HCT116 (cell line): Measurements from ENCODE around the gene SYNGR1. TPM values are rescaled to one million over a fixed set of nuclear protein-coding genes. Genes with fewer than 3 reads are reported as not detected.

Source experiments
- ATAC-seq: fragments of 200-7000 bp; cut with Tn5 transposase; 2 replicates; pipeline ENCODE4 v1.9.1; 2020; ENCODE audit warnings: mild to moderate bottlenecking, moderate library complexity
- BruUV-seq: library from RNA; stranded (reverse); fragments of 400-500 nt; replicated peaks from 2 replicates; lab custom pipeline; 2021; lab: Mats Ljungman, UMichigan
- CTCF ChIA-PET: fragments of 300-600 bp; sonication (Branson Sonifier 250); formaldehyde crosslinking; loops from one replicate; lab custom pipeline; 2021; ENCODE audit warnings: antibody characterized with exemption; lab: Charles Lee
- POLR2A ChIA-PET: fragments of 300-600, 350-600 bp; sonication (Branson Sonifier 250); formaldehyde crosslinking; loops from one replicate; lab custom pipeline; 2021; ENCODE audit warnings: antibody characterized with exemption; lab: Charles Lee
- RAD21 ChIA-PET, 2 experiments: fragments of 300-600 bp; sonication (Branson Sonifier 250); formaldehyde crosslinking; loops; one replicate each; lab custom pipeline; 2023; ENCODE audit warnings: low total read pairs in 2 of 2; ENCODE audit not compliant: uncharacterized antibody in 2 of 2, unreplicated experiment in 2 of 2, low non-redundant PET in 1 of 2; lab: Charles Lee
- DNase-seq: peaks from one replicate; pipeline ENCODE4 v3.0.0-alpha.2; 2010; ENCODE audit warnings: low read depth, low spot score
- H2AFZ ChIP-seq: fragments of 200-600 bp; shearing (Covaris generic), sonication (generic); 2 replicates; pipeline ENCODE4 v1.6.1; 2017; ENCODE audit warnings: low read depth, mixed run types, mixed read lengths, antibody characterized with exemption, low read length; ENCODE audit not compliant: poor library complexity, severe bottlenecking
- H3K27ac ChIP-seq: 2 replicates; pipeline ENCODE4 v1.5.1; 2012; ENCODE audit warnings: low read depth, low read length
- H3K27me3 ChIP-seq: fragments of 200-600 bp; sonication (generic); 2 replicates; pipeline ENCODE4 v1.6.1; 2016; ENCODE audit warnings: mixed run types, low read length, mixed read lengths; ENCODE audit not compliant: insufficient read depth
- H3K36me3 ChIP-seq, 2 experiments: fragments of 200-500 bp in 1 of 2; fragments of 200-600 bp in 1 of 2; sonication (Bioruptor generic) in 1 of 2; sonication (generic) in 1 of 2; 2 replicates each; pipeline versions ENCODE4 v1.5.1 to v1.6.1; 2014 to 2016; ENCODE audit warnings: low read length in 2 of 2, inconsistent platforms in 1 of 2, mixed read lengths in 1 of 2, mixed run types in 1 of 2; ENCODE audit not compliant: insufficient read depth in 2 of 2, control insufficient read depth in 1 of 2
- H3K4me1 ChIP-seq, 2 experiments: fragments of 200-600 bp in 1 of 2; sonication (generic) in 1 of 2; 2 replicates each; pipeline versions ENCODE4 v1.5.1 to v1.6.1; 2012 to 2017; ENCODE audit warnings: low read length in 2 of 2, inconsistent platforms in 1 of 2, mild to moderate bottlenecking in 1 of 2, mixed read lengths in 1 of 2, mixed run types in 1 of 2, moderate library complexity in 1 of 2; ENCODE audit not compliant: insufficient read depth in 2 of 2, control insufficient read depth in 1 of 2
- H3K4me2 ChIP-seq: fragments of 200-600 bp; sonication (generic); 2 replicates; pipeline ENCODE4 v1.6.1; 2017; ENCODE audit warnings: mixed run types, low read length, mixed read lengths
- H3K4me3 ChIP-seq, 2 experiments: fragments of 200-600 bp in 1 of 2; sonication (generic) in 1 of 2; replicated peaks in 1 of 2; 2 replicates each; pipeline ENCODE4 v1.5.1; 2011 to 2016; ENCODE audit warnings: low read length in 2 of 2, control low read depth in 1 of 2, low read depth in 1 of 2, mild to moderate bottlenecking in 1 of 2, mixed read lengths in 1 of 2, mixed run types in 1 of 2
- H3K79me2 ChIP-seq: fragments of 200-600 bp; sonication (generic); 2 replicates; pipeline ENCODE4 v1.6.1; 2017; ENCODE audit warnings: mild to moderate bottlenecking, mixed run types, low read length, moderate library complexity, mixed read lengths; ENCODE audit not compliant: insufficient read depth
- H3K9ac ChIP-seq: fragments of 200-600 bp; sonication (generic); 2 replicates; pipeline ENCODE4 v1.6.1; 2016; ENCODE audit warnings: low read length, mixed read lengths
- H3K9me2 ChIP-seq: fragments of 200-600 bp; sonication (generic), shearing (Covaris generic); 2 replicates; pipeline ENCODE4 v1.6.1; 2017; ENCODE audit warnings: mixed run types, mild to moderate bottlenecking, moderate library complexity; ENCODE audit not compliant: insufficient read depth
- H3K9me3 ChIP-seq, 2 experiments: fragments of 200-500 bp in 1 of 2; fragments of 200-600 bp in 1 of 2; sonication (Bioruptor generic) in 1 of 2; sonication (generic) in 1 of 2; 2 replicates each; pipeline ENCODE4 v1.6.1; 2014 to 2017; ENCODE audit warnings: low read length in 2 of 2, mixed read lengths in 2 of 2, inconsistent platforms in 1 of 2, low read depth in 1 of 2, mild to moderate bottlenecking in 1 of 2, mixed run types in 1 of 2, moderate library complexity in 1 of 2; ENCODE audit not compliant: control insufficient read depth in 1 of 2, insufficient read depth in 1 of 2
- H4K20me1 ChIP-seq: fragments of 200-600 bp; sonication (generic), shearing (Covaris generic); 2 replicates; pipeline ENCODE4 v1.6.1; 2017; ENCODE audit warnings: mixed run types, mild to moderate bottlenecking, moderate library complexity; ENCODE audit not compliant: insufficient read depth
- CTCF ChIP-seq, 3 experiments: fragments of 200-600 bp in 1 of 3; sonication (generic) in 1 of 3; IDR thresholded peaks in 2 of 3; conservative IDR thresholded peaks in 1 of 3; 2 replicates each; pipeline ENCODE4 v1.5.1; 2012 to 2017; ENCODE audit warnings: low read depth in 2 of 3, low read length in 2 of 3, antibody characterized with exemption in 1 of 3, borderline replicate concordance in 1 of 3, control low read depth in 1 of 3, mild to moderate bottlenecking in 1 of 3, mixed read lengths in 1 of 3, mixed run types in 1 of 3, moderate library complexity in 1 of 3; ENCODE audit not compliant: insufficient read depth in 1 of 3
- EGR1 ChIP-seq: IDR thresholded peaks from 2 replicates; pipeline ENCODE4 v1.6.1; 2012; ENCODE audit warnings: low read depth
- EZH2 ChIP-seq: fragments of 200-600 bp; sonication (generic); IDR thresholded peaks from 2 replicates; pipeline ENCODE4 v1.6.1; 2017; ENCODE audit warnings: antibody characterized with exemption, mixed run types
- MAX ChIP-seq: IDR thresholded peaks from 2 replicates; pipeline ENCODE4 v1.6.1; 2012
- REST ChIP-seq: IDR thresholded peaks from 2 replicates; pipeline ENCODE4 v1.6.1; 2012; ENCODE audit warnings: low read depth
- SIN3A ChIP-seq: IDR thresholded peaks from 2 replicates; pipeline ENCODE4 v1.6.1; 2012; ENCODE audit warnings: low read depth
- SP1 ChIP-seq: IDR thresholded peaks from 2 replicates; pipeline ENCODE4 v1.6.1; 2012; ENCODE audit warnings: low read depth
- ZBTB33 ChIP-seq: IDR thresholded peaks from 2 replicates; pipeline ENCODE4 v1.6.1; 2011; ENCODE audit warnings: mild to moderate bottlenecking, low read length, moderate library complexity; ENCODE audit not compliant: insufficient replicate concordance; ENCODE audit errors: extremely low read depth
- intact Hi-C: fragments of 100-400 bp; cut with micrococcal nuclease; formaldehyde crosslinking; loops from 2 replicates; pipeline ENCODE4 v1.10.0; 2022
- total RNA-seq: library from RNA; stranded (reverse); gene quantifications from one replicate; pipeline ENCODE4 v1.2.1, GENCODE V29; 2021; ENCODE audit not compliant: unreplicated experiment

SYNGR1 gene
- total RNA-seq, 1 experiment from 2014 or later: 20.7 TPM

- ChIA-PET RAD21 (no interaction called here), POLR2A (no interaction called here)
- Histone ChIP-seq H3K9me2 (no peaks in the 10 kb centered on the region), H3K4me1 (peaks cover 0 to 23% of the 10 kb centered on the region in 2 experiments; a peak in 2 of 4 replicates)
- TF ChIP-seq CTCF (IDR thresholded peaks at IDR 0.05 in 2 of 3, conservative IDR thresholded peaks at IDR 0.05 in 1 of 3; ENCODE audit: borderline replicate concordance in 1 of 3, insufficient read depth in 1 of 3, low read depth in 2 of 3, low read length in 2 of 3) (peak in 1 of 3 experiments; percentile 27; a peak in 2 of 6 replicates), SP1 (no peak)
- TF ChIP-seq, all 23 proteins: peak for 1
- intact Hi-C loops: no loop called here
- CTCF ChIA-PET: no interaction called here
- H3K79me2 ChIP-seq: no peaks in the 10 kb centered on the region
- no peaks in the 10 kb centered on the region for H3K36me3 ChIP-seq
- no peak overlapping the region for H3K9ac ChIP-seq
- no TSS peak for BruUV-seq
- no peak overlapping the region for H3K4me2 ChIP-seq
- DNase-seq (no peak), ATAC-seq (peak; percentile 38; the same call in 1 of the 2 replicates)
- no peak overlapping the region for H2AFZ ChIP-seq
- H3K27ac ChIP-seq: no peak overlapping the region
- H3K9me3 ChIP-seq: no peaks in the 10 kb centered on the region
- H4K20me1 ChIP-seq: no peaks in the 10 kb centered on the region
- no peak overlapping the region for H3K4me3 ChIP-seq
- H3K27me3 ChIP-seq: no peaks in the 10 kb centered on the region
Observed at GRCh38 chr22:39384750-39385480, 35.1 kb downstream of the SYNGR1 start.

- intact Hi-C loops: no loop called here
- Histone ChIP-seq H3K4me2 (peak overlapping the region; percentile 80), H3K9me3 (no peaks in the 10 kb centered on the region), H2AFZ (no peak overlapping the region), H3K4me1 (peaks cover 0 to 23% of the 10 kb centered on the region in 2 experiments; a peak in 2 of 4 replicates), H3K4me3 (peak overlapping the region; percentile 46 to 59), H3K27me3 (no peaks in the 10 kb centered on the region), H3K9me2 (no peaks in the 10 kb centered on the region), H3K36me3 (no peaks in the 10 kb centered on the region), H3K9ac (peak overlapping the region; percentile 21; the same call in 1 of the 2 replicates), H4K20me1 (no peaks in the 10 kb centered on the region), H3K79me2 (no peaks in the 10 kb centered on the region), H3K27ac (no peak overlapping the region; the same call in 1 of the 2 replicates)
- ChIA-PET POLR2A (no interaction called here), RAD21 (no interaction called here), CTCF (no interaction called here)
- BruUV-seq: no TSS peak
- DNase-seq (peak; percentile 56), ATAC-seq (peak; percentile 97)
- no peak for TF ChIP-seq ZBTB33
- TF ChIP-seq EZH2: no peak
- TF ChIP-seq SIN3A: no peak
- TF ChIP-seq REST: no peak
- peak; percentile 47; the same call in 1 of the 2 replicates for TF ChIP-seq MAX
- no peak for TF ChIP-seq EGR1
Observed at GRCh38 chr22:39388261-39389011, 38.6 kb downstream of the SYNGR1 start.
